HG03025 (cell line): Measurements from ENCODE around the gene SP2.

Experiments used
- ATAC-seq: cut with Tn5 transposase; IDR thresholded peaks from one replicate; pipeline ENCODE4 v1.9.1; 2021; ENCODE audit warnings: mild to moderate bottlenecking, moderate library complexity; ENCODE audit not compliant: unreplicated experiment, low FRiP score

SP2 gene

GRCh38 chr17:47968836-47969235 lies 72.8 kb downstream of the SP2 start:
- no peak for ATAC-seq

GRCh38 chr17:47969930-47970724 lies 74.1 kb downstream of the SP2 start:
- no peak for ATAC-seq

GRCh38 chr17:47970725-47971499 lies 74.9 kb downstream of the SP2 start, which contains the start of gene CDK5RAP3:
TSS of gene CDK5RAP3 (plus strand) at chr17:47971113. CDS start at chr17:47971147, 34 bp downstream.
- peak; percentile 93 for ATAC-seq

DNA sequence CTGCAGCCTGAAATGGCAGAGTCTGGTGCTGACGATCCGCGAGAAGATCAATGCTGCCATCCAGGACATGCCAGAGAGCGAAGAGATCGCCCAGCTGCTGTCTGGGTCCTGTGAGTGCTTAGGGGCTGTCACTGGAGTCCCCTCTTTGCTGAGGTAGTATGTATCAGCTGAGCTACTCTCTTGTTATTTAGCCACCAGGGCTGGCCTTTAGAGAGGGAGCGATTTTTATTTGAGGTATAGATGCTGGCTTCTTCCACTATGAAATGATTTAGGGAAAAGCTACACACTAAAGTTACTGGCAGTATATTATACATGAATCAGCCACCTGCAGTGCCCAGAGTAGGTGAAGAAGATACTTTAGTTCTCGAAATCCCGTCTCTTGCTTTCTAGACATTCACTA lies 77.5 kb downstream of the SP2 start:
- ATAC-seq = no peak

- ATAC-seq = no peak
These were observed 79.3 kb downstream of the SP2 start for GRCh38 chr17:47975189-47975822.

GRCh38 chr17:47975823-47976205 lies 79.8 kb downstream of the SP2 start:
- ATAC-seq = no peak

DNA sequence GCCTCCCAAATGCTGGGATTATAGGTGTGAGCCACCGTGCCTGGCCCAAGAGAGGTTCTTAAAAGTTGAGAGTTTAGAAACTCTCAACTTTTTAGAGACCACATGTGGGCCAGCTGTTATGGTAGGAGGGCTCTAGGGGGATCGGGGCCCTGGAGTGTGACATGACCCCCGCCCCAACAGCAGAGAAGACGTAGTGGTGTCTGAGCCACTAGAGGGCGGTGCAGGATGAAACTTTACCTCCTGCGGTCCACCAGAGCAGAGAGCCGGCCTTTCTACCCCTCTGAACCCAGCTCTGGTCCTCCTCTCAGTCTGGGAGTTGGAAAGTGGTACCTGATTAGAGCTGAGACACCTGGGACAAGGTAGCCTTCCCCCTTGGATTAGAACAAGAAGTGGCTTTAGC lies 82.3 kb downstream of the SP2 start:
- no peak for ATAC-seq
